ENCODE measurements around the gene ZNF219. TPM values are rescaled to one million over a fixed set of nuclear protein-coding genes. Genes with fewer than 3 reads are reported as not detected.
A peak's percentile ranks its signal among the peaks of the same experiment; 100 is the strongest.

Gene ZNF219
- total RNA-seq, 2 donors from 2014 or later: 43.4 to 59.6 TPM

- Mint-ChIP-seq H3K36me3 (ENCODE audit: low read depth) (no peaks in the 10 kb centered on the region), H3K4me1 (peaks cover 37% of the 10 kb centered on the region)
Measured at GRCh38 chr14:21103710-21104447, 5.4 kb upstream of the ZNF219 start.

GRCh38 chr14:21103411-21103709 is 4.9 kb upstream of the ZNF219 start:
- Histone ChIP-seq H3K4me1 (ENCODE audit: control insufficient read depth, insufficient read depth, low read length) (peaks cover 15% of the 10 kb centered on the region), H3K9me3 (ENCODE audit: control insufficient read depth, low read length) (no peaks in the 10 kb centered on the region), H3K36me3 (ENCODE audit: control insufficient read depth, insufficient read depth, low read length) (no peaks in the 10 kb centered on the region), H3K27ac (ENCODE audit: low read depth, low read length) (peak overlapping the region; percentile 100), H3K27me3 (ENCODE audit: control insufficient read depth, insufficient read depth, low read length, poor library complexity, severe bottlenecking) (peaks cover 10% of the 10 kb centered on the region), H3K9ac (ENCODE audit: extremely low read depth, low read length, poor library complexity, severe bottlenecking) (peak overlapping the region; percentile 96), H3K4me3 (ENCODE audit: low read length) (peak overlapping the region; percentile 84)
- Mint-ChIP-seq H3K9me3 (no peaks in the 10 kb centered on the region), H3K36me3 (ENCODE audit: low read depth) (no peaks in the 10 kb centered on the region), H3K27me3 (ENCODE audit: insufficient read depth) (peaks cover 30% of the 10 kb centered on the region), H3K27ac (peak overlapping the region; percentile 97), H3K4me1 (peaks cover 40% of the 10 kb centered on the region), H3K4me3 (peak overlapping the region; percentile 82)
- TF ChIP-seq, protein P1, sequence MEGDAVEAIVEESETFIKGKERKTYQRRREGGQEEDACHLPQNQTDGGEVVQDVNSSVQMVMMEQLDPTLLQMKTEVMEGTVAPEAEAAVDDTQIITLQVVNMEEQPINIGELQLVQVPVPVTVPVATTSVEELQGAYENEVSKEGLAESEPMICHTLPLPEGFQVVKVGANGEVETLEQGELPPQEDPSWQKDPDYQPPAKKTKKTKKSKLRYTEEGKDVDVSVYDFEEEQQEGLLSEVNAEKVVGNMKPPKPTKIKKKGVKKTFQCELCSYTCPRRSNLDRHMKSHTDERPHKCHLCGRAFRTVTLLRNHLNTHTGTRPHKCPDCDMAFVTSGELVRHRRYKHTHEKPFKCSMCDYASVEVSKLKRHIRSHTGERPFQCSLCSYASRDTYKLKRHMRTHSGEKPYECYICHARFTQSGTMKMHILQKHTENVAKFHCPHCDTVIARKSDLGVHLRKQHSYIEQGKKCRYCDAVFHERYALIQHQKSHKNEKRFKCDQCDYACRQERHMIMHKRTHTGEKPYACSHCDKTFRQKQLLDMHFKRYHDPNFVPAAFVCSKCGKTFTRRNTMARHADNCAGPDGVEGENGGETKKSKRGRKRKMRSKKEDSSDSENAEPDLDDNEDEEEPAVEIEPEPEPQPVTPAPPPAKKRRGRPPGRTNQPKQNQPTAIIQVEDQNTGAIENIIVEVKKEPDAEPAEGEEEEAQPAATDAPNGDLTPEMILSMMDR (conservative IDR thresholded peaks at IDR 0.05): no peak
- DNase-seq: no peak
- WGBS, 2 experiments (ENCODE audit: insufficient coverage in 1 of 2, insufficient read length in 1 of 2): 3 to 4% methylated on average over 5 to 9 of the region's 9 CpGs

More at GRCh38 chr14:21103710-21104447, 5.4 kb upstream of the ZNF219 start:
- Mint-ChIP-seq H3K27ac (peak overlapping the region; percentile 97), H3K4me3 (peak overlapping the region; percentile 82), H3K9me3 (no peaks in the 10 kb centered on the region), H3K27me3 (ENCODE audit: insufficient read depth) (peaks cover 30% of the 10 kb centered on the region)
- DNase-seq: peak; percentile 98
- Histone ChIP-seq H3K36me3 (ENCODE audit: control insufficient read depth, insufficient read depth, low read length) (no peaks in the 10 kb centered on the region), H3K27me3 (ENCODE audit: control insufficient read depth, insufficient read depth, low read length, poor library complexity, severe bottlenecking) (peaks cover 10% of the 10 kb centered on the region), H3K9ac (ENCODE audit: extremely low read depth, low read length, poor library complexity, severe bottlenecking) (peak overlapping the region; percentile 96), H3K9me3 (ENCODE audit: control insufficient read depth, low read length) (no peaks in the 10 kb centered on the region), H3K4me3 (ENCODE audit: low read length) (peak overlapping the region; percentile 84), H3K4me1 (ENCODE audit: control insufficient read depth, insufficient read depth, low read length) (peaks cover 15% of the 10 kb centered on the region), H3K27ac (ENCODE audit: low read depth, low read length) (peak overlapping the region; percentile 100)
- TF ChIP-seq, protein P1 (conservative IDR thresholded peaks at IDR 0.05): peak; percentile 81
- WGBS, 2 experiments (ENCODE audit: insufficient coverage in 1 of 2, insufficient read length in 1 of 2): 0% methylated on average over 11 to 62 of the region's 62 CpGs

- H3K27me3 ChIP-seq (ENCODE audit: control insufficient read depth, insufficient read depth, low read length, poor library complexity, severe bottlenecking): peaks cover 10% of the 10 kb centered on the region
- Mint-ChIP-seq H3K4me3 (peak overlapping the region; percentile 82), H3K27ac (peak overlapping the region; percentile 97), H3K4me1 (peaks cover 40% of the 10 kb centered on the region), H3K27me3 (ENCODE audit: insufficient read depth) (peaks cover 30% of the 10 kb centered on the region), H3K9me3 (no peaks in the 10 kb centered on the region), H3K36me3 (ENCODE audit: low read depth) (no peaks in the 10 kb centered on the region)
- no peaks in the 10 kb centered on the region for H3K9me3 ChIP-seq (ENCODE audit: control insufficient read depth, low read length)
- no peak overlapping the region for H3K27ac ChIP-seq (ENCODE audit: low read depth, low read length)
- DNase-seq: peak; percentile 73
- H3K4me3 ChIP-seq (ENCODE audit: low read length): peak overlapping the region; percentile 84
- peaks cover 15% of the 10 kb centered on the region for H3K4me1 ChIP-seq (ENCODE audit: control insufficient read depth, insufficient read depth, low read length)
- WGBS, 2 experiments (ENCODE audit: insufficient coverage in 1 of 2, insufficient read length in 1 of 2): 14 to 20% methylated on average over 6 to 9 of the region's 9 CpGs
- no peak overlapping the region for H3K9ac ChIP-seq (ENCODE audit: extremely low read depth, low read length, poor library complexity, severe bottlenecking)
- H3K36me3 ChIP-seq (ENCODE audit: control insufficient read depth, insufficient read depth, low read length): no peaks in the 10 kb centered on the region
- TF ChIP-seq, protein P1 (conservative IDR thresholded peaks at IDR 0.05): no peak
Measured at GRCh38 chr14:21102521-21103410, 4.3 kb upstream of the ZNF219 start.

Data from endodermal cell (in vitro differentiated cells).